GM19324 (cell line): ENCODE measurements around the gene TMEM135.

ENCODE experiments used
- ATAC-seq: cut with Tn5 transposase; IDR thresholded peaks from one replicate; pipeline ENCODE4 v1.9.1; 2021; ENCODE audit warnings: mild to moderate bottlenecking, moderate library complexity; ENCODE audit not compliant: unreplicated experiment, low FRiP score

The TMEM135 gene

DNA sequence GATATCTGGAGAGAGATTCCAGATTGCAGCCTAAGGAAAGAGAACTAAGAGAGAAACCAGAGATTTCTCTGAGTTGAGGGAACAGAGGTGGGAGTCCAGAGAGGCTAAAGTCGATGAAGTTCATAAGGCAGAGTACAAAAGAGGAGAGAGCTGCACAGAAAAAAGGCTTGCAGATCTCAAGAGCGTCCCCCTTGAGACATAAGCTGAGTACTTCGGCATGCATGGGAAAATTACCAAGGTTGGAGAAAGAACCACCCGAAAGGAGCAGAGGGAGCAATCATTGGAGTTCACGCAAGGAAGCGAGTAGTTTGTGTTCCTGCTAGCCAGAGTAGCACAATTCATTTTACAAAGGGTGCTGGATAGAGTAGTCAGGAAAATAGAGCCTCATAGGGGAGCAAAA, 293.5 kb downstream of the TMEM135 start:
- no peak for ATAC-seq

DNA sequence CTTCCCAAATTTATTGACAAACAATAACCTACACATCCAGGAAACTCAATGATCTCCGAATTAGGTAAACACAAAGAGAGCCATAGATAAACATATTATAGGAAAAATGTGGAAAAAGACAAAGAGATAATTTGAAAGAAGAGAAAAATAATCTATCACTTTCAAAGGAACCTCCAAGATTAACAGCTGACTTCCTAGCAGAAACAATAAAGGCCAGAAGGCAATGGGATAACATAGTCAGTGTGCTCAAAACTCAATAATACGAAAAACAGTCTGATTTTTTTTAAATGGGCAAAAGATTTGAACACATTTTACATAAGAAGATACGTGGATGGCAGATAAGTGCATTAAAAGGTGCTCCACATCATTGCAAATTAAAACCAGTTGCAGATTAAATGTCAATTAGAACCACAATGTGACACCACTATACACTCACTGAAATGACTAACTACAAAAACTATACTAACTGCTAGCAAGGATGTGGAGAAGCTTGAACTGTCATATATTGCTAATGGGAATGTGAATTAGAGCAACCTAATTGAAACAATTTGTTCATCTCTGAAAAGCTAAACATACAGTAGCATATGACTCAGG, 300.4 kb downstream of the TMEM135 start:
- ATAC-seq: no peak

DNA sequence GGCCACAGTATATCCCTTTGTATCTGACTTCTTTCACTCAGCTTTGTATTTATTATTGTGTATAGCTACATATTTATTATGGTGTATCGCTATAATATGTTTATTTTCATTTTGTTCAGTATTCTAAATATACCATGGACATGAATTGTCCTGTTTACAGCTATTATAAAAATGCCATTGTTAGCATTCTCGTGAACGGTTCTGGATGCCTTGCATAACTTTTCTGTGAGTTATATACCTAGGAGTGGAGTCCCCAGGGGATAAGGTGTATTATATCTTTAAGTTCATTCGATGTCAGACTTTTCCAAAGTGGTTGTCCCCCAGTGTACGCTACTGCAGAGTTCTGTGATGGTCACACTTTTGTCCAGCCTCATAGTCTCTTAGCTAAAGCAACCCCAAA, 301.7 kb downstream of the TMEM135 start:
- ATAC-seq: no peak

DNA sequence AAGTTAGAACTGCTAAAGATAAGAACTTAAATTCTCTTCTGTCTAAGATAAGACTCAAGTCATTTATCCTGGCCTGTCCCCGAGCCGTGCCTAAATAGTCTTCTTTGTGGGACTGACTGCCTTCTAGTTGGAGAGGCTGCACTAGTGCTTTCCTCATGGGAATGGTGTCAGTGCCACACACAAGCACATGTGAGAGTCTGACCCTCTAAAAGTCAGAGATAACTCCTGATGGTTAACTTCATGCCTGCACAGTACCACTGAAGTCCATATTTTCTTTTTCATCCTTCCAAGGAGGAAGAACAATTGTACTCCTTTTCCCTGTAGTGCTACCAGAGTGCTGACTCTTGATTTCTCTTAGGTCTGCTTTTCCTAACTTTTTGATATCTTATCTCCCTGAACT, 309.7 kb downstream of the TMEM135 start:
- ATAC-seq: no peak

DNA sequence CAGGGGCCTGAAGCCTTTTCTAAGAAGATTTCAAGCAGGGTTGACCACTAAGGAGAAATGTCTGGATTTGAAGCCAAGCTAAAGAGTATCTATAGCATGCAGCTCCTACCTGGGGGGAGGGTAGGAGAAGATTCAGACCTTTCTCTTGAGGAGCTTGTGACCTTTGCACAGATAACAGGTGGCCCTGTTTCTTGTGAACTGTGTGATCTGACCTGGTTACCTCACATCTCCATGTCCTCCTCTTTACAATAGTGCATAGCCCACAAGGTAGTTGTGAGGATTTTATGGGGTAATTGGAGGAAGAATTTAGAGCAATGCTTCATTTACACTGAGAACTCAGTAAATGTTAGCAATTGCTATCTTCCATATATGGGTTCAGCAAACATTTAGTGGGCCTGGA, 310.1 kb downstream of the TMEM135 start:
- no peak for ATAC-seq

DNA sequence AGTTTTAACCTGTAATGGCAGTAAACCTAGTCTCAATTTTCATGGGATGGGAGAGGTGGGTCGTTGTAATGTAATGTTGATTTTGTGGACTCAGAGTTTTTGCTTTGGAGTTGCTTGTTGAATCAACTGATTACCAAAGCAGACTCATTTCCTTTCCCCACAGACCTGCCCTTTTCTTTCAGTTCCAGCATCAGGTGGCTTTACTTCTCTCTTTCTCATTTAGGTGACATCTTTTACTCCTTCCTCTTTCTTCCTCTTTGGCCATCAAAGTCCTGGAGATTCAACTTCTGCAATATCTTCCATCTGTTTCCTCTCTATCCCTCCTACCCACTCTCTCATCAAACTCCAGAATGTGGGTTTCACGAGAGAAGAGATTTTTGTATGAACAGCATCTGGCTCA, 313.9 kb downstream of the TMEM135 start:
- ATAC-seq: no peak

DNA sequence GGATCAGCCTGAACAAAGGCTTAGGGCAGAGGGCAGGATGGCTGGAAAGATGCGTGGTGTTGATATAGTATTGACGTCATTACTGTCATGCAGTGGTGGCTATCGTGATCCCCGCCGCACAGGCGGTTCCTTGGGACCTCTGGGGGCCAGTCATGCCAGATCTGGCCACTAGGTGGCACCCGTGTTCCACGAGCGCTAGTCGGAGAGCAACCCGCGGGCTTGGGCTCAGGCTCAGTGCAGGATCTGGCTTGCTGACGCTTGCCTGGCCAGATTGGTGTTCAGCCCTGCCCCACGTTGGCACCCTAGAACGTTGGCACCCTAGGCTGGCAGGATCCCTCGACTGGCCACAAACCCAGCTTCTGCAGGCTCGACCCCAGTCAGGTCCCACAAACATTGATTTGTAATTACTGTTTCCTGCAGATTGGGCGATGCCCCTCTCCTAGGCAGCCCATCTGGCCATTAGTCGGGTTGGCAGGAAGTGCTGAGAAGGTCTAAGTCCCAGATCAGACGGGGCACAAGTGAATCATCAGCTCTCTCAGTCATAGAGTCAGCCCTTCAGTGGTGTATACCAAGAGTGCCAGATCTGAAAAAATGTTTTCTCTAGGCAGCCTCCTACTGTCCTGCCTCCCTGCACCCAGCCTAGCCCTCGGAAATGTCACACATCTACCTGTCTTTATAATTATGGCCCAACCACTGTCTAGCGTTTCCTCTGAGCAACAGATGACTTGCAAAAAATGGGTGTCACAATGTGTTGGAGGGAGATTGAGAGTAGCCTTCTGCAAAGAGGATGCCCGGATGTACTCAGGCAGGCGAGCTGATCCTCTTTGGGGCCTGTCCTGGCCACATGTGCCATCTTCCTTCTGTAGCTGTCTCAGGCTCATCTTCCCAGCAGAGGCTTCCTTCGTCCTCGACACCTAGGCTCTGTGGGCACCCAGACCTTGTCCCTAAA, 315.3 kb downstream of the TMEM135 start:
- peak; percentile 96 for ATAC-seq

DNA sequence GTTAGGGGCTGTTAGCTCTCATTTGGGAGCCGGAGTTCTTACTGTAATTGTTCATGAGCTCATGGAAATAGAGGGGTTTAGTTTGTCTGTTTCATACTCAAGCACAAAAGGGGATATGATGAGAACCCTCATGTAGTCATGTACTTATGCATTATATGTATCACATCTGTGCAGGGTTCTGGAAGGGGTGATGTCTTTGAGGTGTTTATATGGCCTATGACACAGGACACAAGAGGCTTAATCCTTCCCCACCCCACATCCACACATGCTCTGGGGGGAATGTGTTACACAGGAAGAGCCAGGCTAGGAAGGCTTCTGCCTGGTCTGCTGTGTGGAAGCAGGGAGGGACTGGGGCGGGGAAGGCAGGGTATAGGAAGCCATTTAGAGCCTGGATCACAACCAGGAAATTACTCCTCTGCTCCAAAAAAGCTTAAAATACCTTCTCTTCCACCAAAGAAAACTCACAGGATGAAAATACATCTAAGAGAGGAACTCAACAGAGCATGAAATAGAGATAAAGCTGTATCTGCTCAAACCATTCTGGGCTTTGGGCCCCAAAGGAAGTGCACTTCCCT, 316.1 kb downstream of the TMEM135 start:
- no peak for ATAC-seq

DNA sequence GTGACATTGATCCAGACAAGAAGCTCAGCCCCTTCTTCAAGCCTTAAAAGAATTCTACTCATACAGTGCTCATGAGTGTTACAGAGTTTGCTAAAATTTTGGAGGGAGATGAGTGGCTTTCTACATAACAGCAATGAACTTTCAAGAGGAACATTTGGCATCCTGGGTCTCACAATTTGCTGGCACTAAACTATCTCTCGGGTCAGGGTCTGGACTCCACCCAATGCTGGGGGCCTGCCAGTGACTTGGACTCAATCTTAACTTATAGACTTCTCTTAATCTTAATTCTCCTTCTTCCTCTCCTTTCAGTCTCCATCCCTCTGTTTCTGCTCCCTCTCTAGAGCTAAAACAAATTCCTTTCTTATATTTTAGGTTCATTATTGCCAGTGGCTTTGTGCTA, 317.9 kb downstream of the TMEM135 start:
- ATAC-seq: no peak

DNA sequence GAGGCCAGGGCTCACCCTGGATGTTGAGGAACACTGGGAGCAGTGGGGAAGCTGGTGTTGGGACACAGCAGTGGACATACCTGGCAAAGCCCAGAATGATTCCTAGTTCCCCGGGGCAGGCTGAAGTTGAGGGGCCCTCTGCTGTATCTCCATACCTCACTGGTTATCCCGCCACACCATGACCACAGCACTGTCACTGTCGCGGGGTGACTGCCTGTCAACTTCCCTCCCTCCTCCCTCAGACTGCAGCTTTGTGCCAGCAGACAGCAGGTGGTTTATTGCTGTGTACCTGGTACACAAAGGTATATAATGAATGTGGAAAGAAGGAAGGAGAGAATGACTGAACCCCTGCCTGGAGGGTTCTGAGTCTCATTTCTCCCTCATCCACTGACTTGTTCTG, 318.7 kb downstream of the TMEM135 start:
- ATAC-seq: no peak

DNA sequence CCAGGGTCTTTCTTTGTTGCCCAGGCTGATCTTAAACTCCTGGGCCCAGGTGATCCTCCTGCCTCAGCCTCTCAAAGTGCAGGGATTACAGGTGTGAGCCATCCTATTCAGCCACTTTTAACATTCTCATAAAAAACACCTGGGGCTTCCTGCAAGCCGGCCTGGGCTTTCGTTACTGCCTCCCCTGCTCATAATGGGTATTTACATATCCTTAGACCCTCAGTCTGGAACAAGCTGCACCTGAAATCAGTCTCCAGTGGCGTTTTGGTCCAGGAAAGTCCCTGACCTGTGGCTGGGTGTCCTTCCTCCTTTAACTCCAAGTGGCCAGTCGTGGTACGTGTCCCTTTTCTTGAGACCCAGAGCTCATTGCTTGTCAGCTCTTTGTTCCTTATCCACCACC, 320.7 kb downstream of the TMEM135 start:
- no peak for ATAC-seq

DNA sequence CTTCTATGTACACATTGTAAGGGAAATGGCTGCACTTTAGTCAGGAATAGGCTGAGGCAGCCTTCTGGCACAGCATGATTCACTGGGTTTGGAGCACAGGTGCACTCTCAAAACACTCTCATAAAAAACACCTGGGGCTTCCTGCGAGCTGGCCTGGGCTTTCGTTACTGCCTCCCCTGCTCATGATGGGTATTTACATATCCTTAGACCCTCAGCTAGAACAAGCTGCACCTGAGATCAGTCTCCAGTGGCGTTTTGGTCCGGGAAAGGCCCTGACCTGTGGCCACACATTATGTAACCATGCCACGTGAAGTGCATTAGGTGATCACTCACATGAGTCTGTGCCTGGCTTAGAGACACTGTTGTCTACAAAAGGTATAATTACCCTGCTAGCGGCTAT, 321.7 kb downstream of the TMEM135 start:
- no peak for ATAC-seq

DNA sequence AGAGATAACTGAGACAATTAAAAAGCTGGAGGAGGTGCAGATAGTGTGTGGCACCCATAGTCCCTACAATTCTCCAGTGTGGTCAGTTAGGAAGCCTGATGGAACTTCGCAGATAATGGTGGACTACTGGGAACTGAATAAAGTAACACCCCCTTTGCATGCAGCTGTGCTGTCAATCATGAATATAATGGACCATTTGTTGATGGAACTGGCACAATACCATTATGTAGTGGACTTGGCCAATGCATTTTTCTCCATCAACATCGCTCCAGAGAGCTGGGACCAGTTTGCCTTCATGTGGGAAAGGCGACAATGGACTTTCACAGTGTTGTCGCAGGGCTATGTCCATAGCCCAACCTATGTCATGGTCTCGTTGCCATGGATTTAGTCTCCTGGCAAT, 324.2 kb downstream of the TMEM135 start:
- ATAC-seq: no peak

DNA sequence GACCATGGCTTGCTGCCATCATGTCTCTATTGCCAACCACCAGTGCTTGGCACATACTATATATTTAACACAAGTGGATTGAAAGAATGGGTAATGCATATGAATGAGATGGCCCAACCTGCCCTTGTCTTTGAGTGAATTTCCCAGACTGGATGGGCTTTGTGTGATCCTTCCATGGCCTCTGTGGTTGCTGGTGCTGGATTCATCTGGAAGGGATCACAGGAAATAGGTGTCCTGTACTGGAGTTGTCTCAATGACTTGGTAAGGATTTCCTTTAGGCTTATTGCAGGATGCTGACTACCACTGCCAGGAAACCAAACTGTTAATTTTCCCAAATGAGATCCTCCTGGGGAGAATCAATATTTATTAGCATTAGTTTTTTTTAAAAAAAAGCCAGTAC, 328.6 kb downstream of the TMEM135 start:
- no peak for ATAC-seq

DNA sequence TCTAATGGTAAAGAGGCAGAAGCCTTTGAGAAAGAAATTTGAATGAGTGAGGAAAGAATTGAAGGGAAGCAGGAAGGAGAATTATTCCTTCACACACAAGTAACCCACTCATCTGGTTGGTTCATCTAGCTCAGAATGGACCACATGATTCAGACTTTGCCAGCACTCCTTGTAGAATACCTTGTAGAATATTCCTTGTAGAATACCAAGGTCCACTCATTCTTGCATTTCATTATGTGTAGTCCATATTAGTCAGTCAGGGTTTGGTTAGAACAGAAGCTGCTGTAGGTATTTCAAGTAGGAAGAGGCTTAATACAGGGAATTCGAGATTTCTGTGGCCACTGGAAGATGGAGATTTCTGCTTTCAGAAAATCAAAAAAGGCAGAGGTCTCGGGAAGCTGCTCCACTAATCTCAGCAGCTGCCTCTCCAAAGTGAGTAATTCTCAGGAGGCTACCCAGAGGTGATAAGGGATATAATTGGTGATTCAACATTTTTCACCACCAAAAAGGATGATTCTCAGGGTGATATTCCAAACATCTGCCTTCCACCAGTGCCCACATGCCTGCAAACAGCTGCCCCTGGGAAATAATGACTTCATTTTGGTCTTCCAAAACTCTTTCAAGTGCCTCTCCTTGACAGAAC, 329.1 kb downstream of the TMEM135 start:
- ATAC-seq: no peak

DNA sequence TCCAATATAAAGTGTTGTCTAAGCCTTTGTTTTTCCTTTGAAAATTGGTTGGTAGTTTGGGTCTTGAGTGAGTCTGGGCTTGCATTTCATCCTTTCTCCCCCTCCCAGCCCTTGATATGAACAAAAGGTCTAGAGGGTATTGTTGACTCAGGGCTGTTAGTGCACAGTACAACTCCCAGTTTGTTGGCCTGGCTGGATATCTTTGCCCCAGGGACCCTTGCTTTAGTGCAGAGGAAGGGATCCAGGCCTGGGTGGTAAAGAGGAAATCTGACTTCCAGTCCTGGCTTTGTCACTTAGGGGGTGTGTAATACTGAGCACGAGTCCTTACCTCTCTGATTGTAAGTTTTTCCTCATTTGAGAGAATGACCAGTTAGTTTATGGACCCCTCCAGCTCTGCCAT, 330.4 kb downstream of the TMEM135 start:
- ATAC-seq: no peak

DNA sequence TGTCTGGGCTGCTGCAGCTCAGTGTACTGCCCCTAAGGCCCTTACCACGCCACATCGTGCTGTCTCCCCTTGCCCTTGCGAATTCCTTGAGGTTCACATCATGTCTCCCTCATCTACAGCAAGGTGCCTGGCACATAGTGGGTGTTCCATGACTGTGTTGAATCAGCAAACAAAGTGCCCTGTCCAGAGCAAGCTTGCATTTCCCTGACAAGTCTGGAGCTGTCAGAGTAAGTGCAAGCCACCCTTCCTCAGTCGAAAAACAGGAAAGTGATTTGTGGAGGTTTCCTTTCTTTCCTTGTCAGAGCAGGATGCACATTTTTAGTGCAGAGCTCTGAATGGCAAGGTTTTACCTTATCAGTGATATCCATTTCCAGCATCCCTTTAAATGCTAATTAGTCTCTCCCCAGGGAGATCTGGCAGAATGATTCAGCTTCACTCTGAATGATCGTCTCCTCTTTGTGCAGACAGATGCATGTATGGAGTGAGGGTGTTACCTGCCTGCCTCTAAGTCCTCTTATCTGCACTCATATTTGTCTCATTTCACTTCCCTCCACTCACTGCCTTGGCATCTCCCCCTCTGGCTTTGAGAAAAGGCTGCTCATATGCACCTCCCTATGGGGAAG, 331.2 kb downstream of the TMEM135 start:
- no peak for ATAC-seq

DNA sequence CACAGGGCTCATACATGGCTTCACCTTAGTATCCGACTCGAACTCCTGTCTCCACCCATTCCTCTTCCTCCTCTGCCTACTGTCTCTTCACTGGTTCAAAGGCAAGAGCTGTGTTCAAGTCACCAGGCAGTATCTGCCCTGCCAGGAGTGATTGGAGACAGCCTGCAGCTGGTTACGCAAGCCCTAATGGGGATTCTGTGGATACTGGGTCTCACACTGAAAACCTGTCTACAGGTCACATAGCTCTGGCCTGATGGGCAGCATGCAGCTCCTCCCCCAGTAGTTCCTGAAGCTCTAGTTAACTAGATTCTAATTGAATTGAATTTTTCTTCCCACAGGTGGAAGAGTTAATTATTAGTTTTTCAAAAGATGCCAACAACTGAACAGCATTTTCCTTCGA, 332.2 kb downstream of the TMEM135 start:
- no peak for ATAC-seq

DNA sequence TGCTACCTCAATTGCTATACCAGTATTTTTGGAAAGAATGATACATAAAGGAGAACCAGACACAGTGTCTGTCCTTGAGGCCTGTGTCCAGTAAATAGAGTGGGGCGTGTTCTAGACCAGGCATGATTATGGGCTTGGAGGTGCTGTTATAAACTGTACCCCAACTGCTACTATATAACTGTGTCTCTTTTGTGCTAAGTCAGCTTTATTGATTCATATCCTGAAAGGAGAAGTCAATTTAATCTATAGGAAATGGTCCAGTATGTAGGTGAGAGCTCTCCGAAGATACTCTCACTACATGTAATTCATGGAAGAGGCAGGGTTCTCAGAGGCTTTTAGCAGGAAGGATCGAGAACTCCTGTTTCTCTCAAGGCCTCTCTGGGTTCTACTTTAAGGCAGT, 334.3 kb downstream of the TMEM135 start:
- ATAC-seq: no peak
